ENCODE data around the gene CLEC18A. TPM values are rescaled to one million over a fixed set of nuclear protein-coding genes. Genes with fewer than 3 reads are reported as not detected.
"Not testable (repeated sequence)": the region's sequence is repeated elsewhere in the genome, so short reads cannot be mapped to it uniquely, and the experiment has no call there.

CLEC18A gene
- total RNA-seq, 1 experiment from 2014 or later: 0.22 TPM

DNA sequence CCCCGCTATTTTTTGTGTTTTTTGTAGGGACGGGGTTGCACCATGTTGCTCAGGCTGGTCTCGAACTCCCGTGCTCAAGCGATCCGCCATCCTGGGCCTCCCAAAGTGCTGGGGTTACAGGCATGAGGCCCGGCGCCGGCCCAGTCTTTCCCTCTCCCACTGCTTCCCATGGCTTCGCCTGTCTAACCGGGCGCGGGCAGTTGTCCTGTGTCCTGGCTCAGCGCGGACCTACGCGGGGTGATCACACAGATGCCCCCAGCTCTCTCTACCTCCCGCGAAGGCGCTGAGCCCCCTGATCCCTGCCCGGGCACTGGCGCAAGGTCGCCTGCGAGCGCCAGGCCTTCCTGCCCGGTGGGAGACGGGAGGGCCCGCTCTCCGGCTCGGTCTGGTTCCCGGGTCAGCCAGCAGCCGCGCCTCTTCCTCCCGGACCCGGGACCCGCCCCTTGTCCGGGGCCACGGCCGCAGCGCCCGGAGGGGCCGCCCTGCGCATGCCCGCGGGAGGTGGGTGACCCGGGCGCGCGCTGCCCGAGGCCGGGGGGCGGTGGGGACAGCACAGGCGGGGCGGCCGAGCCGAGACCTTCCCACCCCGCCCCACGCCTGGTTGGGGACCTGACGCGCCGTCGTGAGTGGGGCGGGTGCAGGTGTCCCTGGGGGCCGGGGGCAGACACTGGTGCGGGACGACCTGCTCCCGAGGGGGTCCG is 14.0 kb downstream of the CLEC18A start:
- Histone ChIP-seq H2AFZ (ENCODE audit: low read length) (peak overlapping the region; percentile 63; the same call in 1 of the 2 replicates), H3K4me2 (ENCODE audit: low read length) (peak overlapping the region; percentile 64), H3K4me3 (ENCODE audit: low read length) (peak overlapping the region; percentile 57), H3K9ac (ENCODE audit: low read length) (peak overlapping the region; percentile 29; the same call in 1 of the 2 replicates)
- H3K27ac ChIP-seq (ENCODE audit: low read length); POLR2A ChIA-PET (ENCODE audit: unreplicated experiment); H3F3A ChIP-seq (ENCODE audit: low read length, unreplicated experiment); H3K36me3 ChIP-seq (ENCODE audit: low read depth, low read length); H4K20me1 ChIP-seq (ENCODE audit: low read length); CTCF ChIA-PET; H3K9me2 ChIP-seq (replicated peaks; ENCODE audit: low read length); intact Hi-C loops (cut with micrococcal nuclease); H3K4me1 ChIP-seq (ENCODE audit: insufficient read depth, low read length); H3K79me2 ChIP-seq (ENCODE audit: low read length); H3K9me3 ChIP-seq (ENCODE audit: low read length); H3K27me3 ChIP-seq (ENCODE audit: low read length): not testable (repeated sequence)
- BruUV-seq (replicated peaks): TSS peak; percentile 96
- ATAC-seq: peak; percentile 99
- peak; percentile 55 for DNase-seq

DNA sequence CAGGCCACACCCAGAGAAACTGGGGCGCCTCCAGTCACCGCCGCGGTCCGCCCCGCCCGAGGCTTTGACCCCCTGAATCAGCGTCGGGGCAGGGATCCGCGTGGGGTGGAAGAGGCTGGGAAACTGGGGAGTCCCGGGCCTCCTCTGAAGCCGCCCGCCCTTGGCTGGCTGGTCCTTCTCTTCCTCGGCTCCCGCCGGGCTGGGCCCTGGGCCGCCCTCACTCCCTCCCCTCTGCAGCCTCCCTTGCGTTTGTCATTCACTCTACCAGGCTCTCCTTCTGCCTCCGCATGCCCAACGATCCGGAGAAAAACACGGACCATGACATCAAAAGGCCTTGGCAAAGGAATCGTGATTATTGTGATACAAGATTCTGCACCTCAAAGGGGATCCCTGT is 14.5 kb downstream of the CLEC18A start:
- DNase-seq; H3K9ac ChIP-seq (ENCODE audit: low read length); intact Hi-C loops (cut with micrococcal nuclease); H3K79me2 ChIP-seq (ENCODE audit: low read length); H3K4me1 ChIP-seq (ENCODE audit: insufficient read depth, low read length); H3K9me3 ChIP-seq (ENCODE audit: low read length); H2AFZ ChIP-seq (ENCODE audit: low read length); H3K4me3 ChIP-seq (ENCODE audit: low read length); H3K27me3 ChIP-seq (ENCODE audit: low read length); H3K36me3 ChIP-seq (ENCODE audit: low read depth, low read length); H3K9me2 ChIP-seq (replicated peaks; ENCODE audit: low read length); CTCF ChIA-PET; H3F3A ChIP-seq (ENCODE audit: low read length, unreplicated experiment); H4K20me1 ChIP-seq (ENCODE audit: low read length); BruUV-seq (replicated peaks); H3K27ac ChIP-seq (ENCODE audit: low read length); POLR2A ChIA-PET (ENCODE audit: unreplicated experiment): not testable (repeated sequence)
- 0 out of 2 replicates have a peak overlapping the region, but pooled peaks have one; percentile 64 for H3K4me2 ChIP-seq (ENCODE audit: low read length)
- peak; percentile 59 for ATAC-seq

DNA sequence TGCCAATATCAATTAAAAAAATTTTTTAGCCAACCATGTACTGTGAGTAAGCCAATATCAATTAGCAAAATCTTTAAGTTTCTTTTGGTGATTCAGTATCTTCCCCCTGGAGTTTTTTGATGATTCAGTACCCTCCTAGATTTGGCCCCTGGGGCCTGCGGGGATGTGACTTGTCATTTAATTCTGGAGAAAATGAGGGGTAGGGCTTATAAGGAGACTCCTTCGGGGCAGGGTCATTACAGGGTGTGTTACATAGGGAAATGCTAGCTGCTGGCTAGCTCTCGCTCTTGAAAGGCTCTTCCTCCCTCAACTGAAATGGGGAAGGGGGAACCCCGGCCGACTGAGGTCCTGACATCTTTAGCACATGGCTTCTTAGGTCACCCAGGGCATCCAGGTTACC is 16.6 kb downstream of the CLEC18A start:
- H3F3A ChIP-seq (ENCODE audit: low read length, unreplicated experiment); intact Hi-C loops (cut with micrococcal nuclease); ATAC-seq; H3K36me3 ChIP-seq (ENCODE audit: low read depth, low read length); H3K27ac ChIP-seq (ENCODE audit: low read length); H3K4me3 ChIP-seq (ENCODE audit: low read length); H3K9me2 ChIP-seq (replicated peaks; ENCODE audit: low read length); BruUV-seq (replicated peaks); H4K20me1 ChIP-seq (ENCODE audit: low read length); H3K9me3 ChIP-seq (ENCODE audit: low read length); H3K79me2 ChIP-seq (ENCODE audit: low read length); H3K27me3 ChIP-seq (ENCODE audit: low read length); H3K4me2 ChIP-seq (ENCODE audit: low read length); POLR2A ChIA-PET (ENCODE audit: unreplicated experiment); CTCF ChIA-PET; H2AFZ ChIP-seq (ENCODE audit: low read length); H3K9ac ChIP-seq (ENCODE audit: low read length); H3K4me1 ChIP-seq (ENCODE audit: insufficient read depth, low read length); DNase-seq: not testable (repeated sequence)

DNA sequence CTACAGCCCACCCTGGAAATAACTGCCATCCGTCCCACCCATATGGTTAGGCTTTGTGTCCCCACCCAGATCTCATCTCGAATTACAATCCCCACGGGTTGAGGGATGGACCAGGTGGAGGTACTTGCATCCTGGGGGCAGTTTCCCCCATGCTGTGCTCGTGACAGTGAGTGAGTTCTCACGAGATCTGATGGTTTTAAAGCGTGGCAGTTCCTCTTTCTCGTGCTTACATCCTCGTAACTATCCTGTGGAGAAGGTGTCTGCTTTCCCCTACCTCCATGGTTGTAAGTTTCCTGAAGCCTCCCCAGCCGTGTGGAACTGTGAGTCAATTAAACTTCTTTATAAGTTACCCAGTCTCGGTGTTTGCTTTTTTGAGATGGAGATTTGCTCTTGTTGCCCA is 17.0 kb downstream of the CLEC18A start:
- H3K27ac ChIP-seq (ENCODE audit: low read length); H2AFZ ChIP-seq (ENCODE audit: low read length); H3K9me2 ChIP-seq (replicated peaks; ENCODE audit: low read length); BruUV-seq (replicated peaks); CTCF ChIA-PET; H3K79me2 ChIP-seq (ENCODE audit: low read length); H3K4me2 ChIP-seq (ENCODE audit: low read length); ATAC-seq; H4K20me1 ChIP-seq (ENCODE audit: low read length); DNase-seq; POLR2A ChIA-PET (ENCODE audit: unreplicated experiment); H3K4me1 ChIP-seq (ENCODE audit: insufficient read depth, low read length); H3K4me3 ChIP-seq (ENCODE audit: low read length); intact Hi-C loops (cut with micrococcal nuclease); H3K9ac ChIP-seq (ENCODE audit: low read length); H3F3A ChIP-seq (ENCODE audit: low read length, unreplicated experiment); H3K9me3 ChIP-seq (ENCODE audit: low read length); H3K36me3 ChIP-seq (ENCODE audit: low read depth, low read length); H3K27me3 ChIP-seq (ENCODE audit: low read length): not testable (repeated sequence)

DNA sequence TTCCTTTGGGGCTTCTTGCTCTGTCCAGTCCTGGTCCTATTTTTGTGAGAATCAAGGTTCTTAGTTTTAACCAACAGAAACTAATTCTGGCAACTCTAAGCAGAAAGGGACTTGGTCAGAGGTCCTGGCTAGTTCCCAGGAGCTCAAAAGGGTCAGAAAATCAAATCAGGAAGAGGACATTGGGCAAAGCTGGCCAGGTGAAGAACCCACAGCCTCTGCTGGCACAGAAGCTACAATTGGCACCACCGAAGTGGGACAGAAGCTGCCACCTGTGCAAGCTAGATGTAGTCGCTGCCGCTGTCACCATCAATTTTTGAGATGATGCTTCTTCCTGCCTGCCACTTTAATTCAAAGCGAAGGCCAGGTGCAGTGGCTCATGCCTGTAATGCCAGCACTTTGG is 18.5 kb downstream of the CLEC18A start:
- H3K9ac ChIP-seq (ENCODE audit: low read length); H3K4me3 ChIP-seq (ENCODE audit: low read length); H4K20me1 ChIP-seq (ENCODE audit: low read length); H2AFZ ChIP-seq (ENCODE audit: low read length); intact Hi-C loops (cut with micrococcal nuclease); H3K27ac ChIP-seq (ENCODE audit: low read length); ATAC-seq; H3K9me3 ChIP-seq (ENCODE audit: low read length); POLR2A ChIA-PET (ENCODE audit: unreplicated experiment); H3K27me3 ChIP-seq (ENCODE audit: low read length); H3F3A ChIP-seq (ENCODE audit: low read length, unreplicated experiment); H3K4me2 ChIP-seq (ENCODE audit: low read length); H3K36me3 ChIP-seq (ENCODE audit: low read depth, low read length); DNase-seq; H3K4me1 ChIP-seq (ENCODE audit: insufficient read depth, low read length); H3K9me2 ChIP-seq (replicated peaks; ENCODE audit: low read length); CTCF ChIA-PET; H3K79me2 ChIP-seq (ENCODE audit: low read length); BruUV-seq (replicated peaks): not testable (repeated sequence)

DNA sequence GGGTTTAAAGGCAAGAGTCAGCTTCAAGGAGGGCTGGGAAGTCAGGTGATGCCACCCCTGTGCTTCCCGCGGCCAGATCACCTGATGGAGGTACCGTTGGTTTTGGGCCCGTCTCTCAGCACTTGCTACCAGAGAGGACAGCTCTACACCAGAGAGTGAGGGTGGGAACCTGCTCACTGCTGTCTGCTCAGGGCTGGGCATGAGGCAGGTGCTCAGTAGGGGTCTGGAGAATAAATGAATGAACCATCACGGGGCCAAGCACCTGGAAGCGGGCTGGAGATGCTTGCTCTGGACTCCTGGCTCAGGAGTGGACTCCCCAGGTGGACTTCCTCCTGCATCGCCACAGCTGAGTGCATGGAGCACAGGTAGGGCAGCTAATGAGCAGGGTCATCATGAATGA is 21.0 kb downstream of the CLEC18A start:
- not testable (repeated sequence) for H3K4me1 ChIP-seq (ENCODE audit: insufficient read depth, low read length)

DNA sequence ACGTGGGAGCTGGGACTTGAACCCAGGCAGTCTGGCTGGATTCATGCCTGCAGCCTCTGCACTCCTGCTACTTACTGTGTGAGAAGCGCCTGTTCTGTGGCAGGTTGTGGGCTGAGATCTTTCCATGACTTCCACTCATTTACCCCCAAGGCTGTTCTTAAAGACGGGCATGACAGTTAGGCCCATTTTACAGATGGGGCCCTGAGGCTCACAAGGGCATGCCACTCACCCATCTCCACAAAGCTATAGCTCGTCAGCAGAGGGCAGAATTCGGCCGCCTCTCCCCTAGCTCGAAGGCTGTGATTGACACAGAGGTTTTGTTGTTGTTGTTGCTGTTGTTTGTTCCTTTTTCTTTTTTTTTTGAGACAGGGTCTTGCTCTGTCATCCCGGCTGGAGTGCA is 21.8 kb downstream of the CLEC18A start:
- ATAC-seq; H3K9me2 ChIP-seq (replicated peaks; ENCODE audit: low read length); H3K4me2 ChIP-seq (ENCODE audit: low read length); H3K4me1 ChIP-seq (ENCODE audit: insufficient read depth, low read length); BruUV-seq (replicated peaks); DNase-seq; H3K9me3 ChIP-seq (ENCODE audit: low read length); H3K27me3 ChIP-seq (ENCODE audit: low read length); POLR2A ChIA-PET (ENCODE audit: unreplicated experiment); H3K79me2 ChIP-seq (ENCODE audit: low read length); H3K27ac ChIP-seq (ENCODE audit: low read length); intact Hi-C loops (cut with micrococcal nuclease); H2AFZ ChIP-seq (ENCODE audit: low read length); CTCF ChIA-PET; H3F3A ChIP-seq (ENCODE audit: low read length, unreplicated experiment); H3K4me3 ChIP-seq (ENCODE audit: low read length); H3K36me3 ChIP-seq (ENCODE audit: low read depth, low read length); H4K20me1 ChIP-seq (ENCODE audit: low read length); H3K9ac ChIP-seq (ENCODE audit: low read length): not testable (repeated sequence)

More for the DNA sequence above, 21.0 kb downstream of the CLEC18A start:
- H3K36me3 ChIP-seq (ENCODE audit: low read depth, low read length); H2AFZ ChIP-seq (ENCODE audit: low read length); H3K4me3 ChIP-seq (ENCODE audit: low read length); ATAC-seq; H4K20me1 ChIP-seq (ENCODE audit: low read length); DNase-seq; CTCF ChIA-PET; POLR2A ChIA-PET (ENCODE audit: unreplicated experiment); H3K9ac ChIP-seq (ENCODE audit: low read length); H3K4me2 ChIP-seq (ENCODE audit: low read length); H3K79me2 ChIP-seq (ENCODE audit: low read length); H3F3A ChIP-seq (ENCODE audit: low read length, unreplicated experiment); H3K27ac ChIP-seq (ENCODE audit: low read length); intact Hi-C loops (cut with micrococcal nuclease); BruUV-seq (replicated peaks); H3K9me3 ChIP-seq (ENCODE audit: low read length); H3K9me2 ChIP-seq (replicated peaks; ENCODE audit: low read length); H3K27me3 ChIP-seq (ENCODE audit: low read length): not testable (repeated sequence)
